HFF-Myc (cell line): ENCODE results near the gene CCSAP.

Experiments used
- DNase-seq: peaks from one replicate; pipeline ENCODE4 v3.0.0-alpha.2; 2011; ENCODE audit warnings: low read depth; ENCODE audit errors: extremely low read depth
- H3K4me3 ChIP-seq: replicated peaks from 2 replicates; pipeline ENCODE4 v1.5.1; 2011; ENCODE audit warnings: low read depth, mild to moderate bottlenecking, control low read depth, low read length
- TF ChIP-seq, protein P1 (sequence below): IDR thresholded peaks from 2 replicates; pipeline ENCODE4 v1.5.1; 2012; ENCODE audit warnings: mild to moderate bottlenecking, low read depth, low read length, control low read depth; ENCODE audit errors: missing control alignments

Gene CCSAP

GRCh38 chr1:229340496-229340895, 2.4 kb downstream of the CCSAP start:
- H3K4me3 ChIP-seq: no peak overlapping the region

GRCh38 chr1:229339520-229339919, 3.3 kb downstream of the CCSAP start:
- no peak overlapping the region for H3K4me3 ChIP-seq
- TF ChIP-seq, protein P1, sequence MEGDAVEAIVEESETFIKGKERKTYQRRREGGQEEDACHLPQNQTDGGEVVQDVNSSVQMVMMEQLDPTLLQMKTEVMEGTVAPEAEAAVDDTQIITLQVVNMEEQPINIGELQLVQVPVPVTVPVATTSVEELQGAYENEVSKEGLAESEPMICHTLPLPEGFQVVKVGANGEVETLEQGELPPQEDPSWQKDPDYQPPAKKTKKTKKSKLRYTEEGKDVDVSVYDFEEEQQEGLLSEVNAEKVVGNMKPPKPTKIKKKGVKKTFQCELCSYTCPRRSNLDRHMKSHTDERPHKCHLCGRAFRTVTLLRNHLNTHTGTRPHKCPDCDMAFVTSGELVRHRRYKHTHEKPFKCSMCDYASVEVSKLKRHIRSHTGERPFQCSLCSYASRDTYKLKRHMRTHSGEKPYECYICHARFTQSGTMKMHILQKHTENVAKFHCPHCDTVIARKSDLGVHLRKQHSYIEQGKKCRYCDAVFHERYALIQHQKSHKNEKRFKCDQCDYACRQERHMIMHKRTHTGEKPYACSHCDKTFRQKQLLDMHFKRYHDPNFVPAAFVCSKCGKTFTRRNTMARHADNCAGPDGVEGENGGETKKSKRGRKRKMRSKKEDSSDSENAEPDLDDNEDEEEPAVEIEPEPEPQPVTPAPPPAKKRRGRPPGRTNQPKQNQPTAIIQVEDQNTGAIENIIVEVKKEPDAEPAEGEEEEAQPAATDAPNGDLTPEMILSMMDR: no peak
- DNase-seq: no peak

More at GRCh38 chr1:229340496-229340895, 2.4 kb downstream of the CCSAP start:
- TF ChIP-seq, protein P1: no peak
- DNase-seq: no peak

- TF ChIP-seq, protein P1: no peak
- DNase-seq: no peak
- H3K4me3 ChIP-seq: no peak overlapping the region
Measured at GRCh38 chr1:229339086-229339485, 3.8 kb downstream of the CCSAP start.

DNA sequence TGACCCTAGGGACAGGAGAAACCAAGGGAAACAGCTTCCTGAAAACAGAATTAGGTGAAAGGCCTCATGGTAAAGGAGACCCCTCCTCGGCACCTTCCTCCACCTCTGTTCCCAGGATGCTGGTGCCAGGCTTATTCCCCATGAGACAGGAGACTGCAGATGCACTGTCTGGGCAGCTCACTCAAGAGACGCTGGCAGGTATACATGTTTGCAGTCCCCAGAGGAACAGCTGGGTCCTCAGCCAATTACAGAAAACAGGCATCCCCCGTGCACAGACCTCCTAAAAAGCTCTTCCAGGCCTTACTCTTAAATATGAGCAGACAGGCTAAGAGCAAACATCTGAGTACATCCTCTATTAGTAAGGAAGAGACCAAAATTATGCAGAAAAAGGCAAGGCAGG, 6.5 kb downstream of the CCSAP start:
- DNase-seq: no peak
- TF ChIP-seq, protein P1: no peak
- no peak overlapping the region for H3K4me3 ChIP-seq

DNA sequence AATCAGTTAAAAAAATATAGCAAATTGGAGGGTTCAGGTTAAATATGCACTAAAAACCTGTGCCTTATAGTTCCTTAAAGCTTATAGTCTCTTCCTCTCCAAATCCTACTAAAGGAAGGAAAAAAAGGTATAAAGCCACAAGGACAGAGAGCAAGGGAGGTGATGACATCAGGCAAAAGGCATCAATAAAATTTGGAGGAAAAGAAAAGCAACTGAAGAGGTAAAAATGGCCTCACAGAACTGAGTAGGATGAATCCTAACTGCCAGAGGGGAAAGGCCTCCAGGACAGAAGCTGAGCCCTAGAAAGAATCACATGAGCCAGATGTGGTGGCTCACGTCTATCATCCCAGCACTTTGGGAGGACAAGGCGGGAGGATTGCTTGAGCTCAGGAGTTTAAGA, 8.1 kb downstream of the CCSAP start:
- DNase-seq: no peak
- no peak overlapping the region for H3K4me3 ChIP-seq
- TF ChIP-seq, protein P1: no peak

GRCh38 chr1:229334269-229334668, 8.6 kb downstream of the CCSAP start:
- no peak overlapping the region for H3K4me3 ChIP-seq
- no peak for DNase-seq
- TF ChIP-seq, protein P1: no peak
